H1 (cell line): ENCODE results near the gene SPATA25.

Source experiments
- CREB1 ChIP-seq: IDR thresholded peaks from 2 replicates; pipeline ENCODE4 v1.6.1; 2012; ENCODE audit warnings: inconsistent platforms
- CTBP2 ChIP-seq: IDR thresholded peaks from 2 replicates; pipeline ENCODE4 v1.7.0; 2011; ENCODE audit warnings: borderline replicate concordance, mild to moderate bottlenecking, moderate library complexity, mixed read lengths, low read length; ENCODE audit not compliant: insufficient read depth, insufficient read length
- CTCF ChIP-seq, 3 experiments: IDR thresholded peaks; 1 replicate in 2 of 3; 2 replicates in 1 of 3; pipeline versions ENCODE4 v1.5.1 to v1.6.1; 2011; ENCODE audit warnings: low read length in 3 of 3, mild to moderate bottlenecking in 3 of 3, inconsistent platforms in 2 of 3, low read depth in 1 of 3, moderate library complexity in 1 of 3; ENCODE audit not compliant: insufficient read depth in 1 of 3; ENCODE audit errors: control extremely low read depth in 1 of 3
- EP300 ChIP-seq, 2 experiments: IDR thresholded peaks; 1 replicate in 1 of 2; 2 replicates in 1 of 2; pipeline ENCODE4 v1.6.1; 2011 to 2012; ENCODE audit warnings: low read depth in 2 of 2, low read length in 2 of 2, mild to moderate bottlenecking in 2 of 2, borderline replicate concordance in 1 of 2, inconsistent platforms in 1 of 2, moderate library complexity in 1 of 2
- MAFK ChIP-seq: IDR thresholded peaks from 2 replicates; pipeline ENCODE4 v1.6.1; 2012; ENCODE audit warnings: low read depth, mild to moderate bottlenecking, improper control_type of control experiment, low read length
- POLR2A ChIP-seq, 2 experiments: IDR thresholded peaks; 1 replicate in 1 of 2; 2 replicates in 1 of 2; pipeline ENCODE4 v1.6.1; 2011; ENCODE audit warnings: low read depth in 2 of 2, low read length in 2 of 2, mild to moderate bottlenecking in 2 of 2; ENCODE audit errors: control extremely low read depth in 1 of 2
- POLR2AphosphoS5 ChIP-seq: IDR thresholded peaks from 2 replicates; pipeline ENCODE4 v1.6.1; 2011; ENCODE audit warnings: low read depth, low read length
- RFX5 ChIP-seq: IDR thresholded peaks from 2 replicates; pipeline ENCODE4 v1.6.1; 2011; ENCODE audit warnings: low read depth, low read length, improper control_type of control experiment, borderline replicate concordance
- SIN3A ChIP-seq, 2 experiments: IDR thresholded peaks in 1 of 2; conservative IDR thresholded peaks in 1 of 2; 2 replicates each; pipeline ENCODE4 v1.6.1; 2011 to 2012; ENCODE audit warnings: low read length in 2 of 2, improper control_type of control experiment in 1 of 2, low read depth in 1 of 2, mild to moderate bottlenecking in 1 of 2
- TAF1 ChIP-seq: IDR thresholded peaks from 2 replicates; pipeline ENCODE4 v1.6.1; 2011; ENCODE audit warnings: mild to moderate bottlenecking, low read depth, low read length
- TF ChIP-seq, protein P1 (sequence below): IDR thresholded peaks from 2 replicates; pipeline ENCODE4 v1.6.1; 2011; ENCODE audit warnings: low read depth, mild to moderate bottlenecking, low read length; ENCODE audit not compliant: insufficient read depth
- TF ChIP-seq, protein P2 (sequence below): IDR thresholded peaks from 2 replicates; pipeline ENCODE4 v1.6.1; 2012; ENCODE audit warnings: inconsistent platforms

GRCh38 chr20:45886590-45887345, 654 bp downstream of the SPATA25 start:
- TF ChIP-seq CTBP2 (no peak), CTCF (IDR thresholded peaks at IDR 0.05; ENCODE audit: control extremely low read depth in 1 of 3, insufficient read depth in 1 of 3, low read depth in 1 of 3, low read length in 3 of 3) (no peak), CREB1 (no peak), EP300 (IDR thresholded peaks at IDR 0.05; ENCODE audit: borderline replicate concordance in 1 of 2, low read depth in 2 of 2, low read length in 2 of 2) (no peak), SIN3A (conservative IDR thresholded peaks at IDR 0.05 in 1 of 2, IDR thresholded peaks at IDR 0.05 in 1 of 2; ENCODE audit: low read depth in 1 of 2, low read length in 2 of 2) (no peak), MAFK (no peak), RFX5 (no peak), TAF1 (no peak), POLR2AphosphoS5 (no peak), POLR2A (IDR thresholded peaks at IDR 0.05; ENCODE audit: control extremely low read depth in 1 of 2, low read depth in 2 of 2, low read length in 2 of 2) (no peak)
- TF ChIP-seq, protein P1, sequence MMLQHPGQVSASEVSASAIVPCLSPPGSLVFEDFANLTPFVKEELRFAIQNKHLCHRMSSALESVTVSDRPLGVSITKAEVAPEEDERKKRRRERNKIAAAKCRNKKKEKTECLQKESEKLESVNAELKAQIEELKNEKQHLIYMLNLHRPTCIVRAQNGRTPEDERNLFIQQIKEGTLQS, result no peak
- TF ChIP-seq, protein P2, sequence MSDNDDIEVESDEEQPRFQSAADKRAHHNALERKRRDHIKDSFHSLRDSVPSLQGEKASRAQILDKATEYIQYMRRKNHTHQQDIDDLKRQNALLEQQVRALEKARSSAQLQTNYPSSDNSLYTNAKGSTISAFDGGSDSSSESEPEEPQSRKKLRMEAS, result no peak
